ENCODE results near the gene ZBTB42. TPM values are rescaled to one million over a fixed set of nuclear protein-coding genes. Genes with fewer than 3 reads are reported as not detected.
"Not testable (repeated sequence)": the region's sequence is repeated elsewhere in the genome, so short reads cannot be mapped to it uniquely, and the experiment has no call there.

Gene ZBTB42
- total RNA-seq, 1 donor from 2014 or later = 8.2 TPM

DNA sequence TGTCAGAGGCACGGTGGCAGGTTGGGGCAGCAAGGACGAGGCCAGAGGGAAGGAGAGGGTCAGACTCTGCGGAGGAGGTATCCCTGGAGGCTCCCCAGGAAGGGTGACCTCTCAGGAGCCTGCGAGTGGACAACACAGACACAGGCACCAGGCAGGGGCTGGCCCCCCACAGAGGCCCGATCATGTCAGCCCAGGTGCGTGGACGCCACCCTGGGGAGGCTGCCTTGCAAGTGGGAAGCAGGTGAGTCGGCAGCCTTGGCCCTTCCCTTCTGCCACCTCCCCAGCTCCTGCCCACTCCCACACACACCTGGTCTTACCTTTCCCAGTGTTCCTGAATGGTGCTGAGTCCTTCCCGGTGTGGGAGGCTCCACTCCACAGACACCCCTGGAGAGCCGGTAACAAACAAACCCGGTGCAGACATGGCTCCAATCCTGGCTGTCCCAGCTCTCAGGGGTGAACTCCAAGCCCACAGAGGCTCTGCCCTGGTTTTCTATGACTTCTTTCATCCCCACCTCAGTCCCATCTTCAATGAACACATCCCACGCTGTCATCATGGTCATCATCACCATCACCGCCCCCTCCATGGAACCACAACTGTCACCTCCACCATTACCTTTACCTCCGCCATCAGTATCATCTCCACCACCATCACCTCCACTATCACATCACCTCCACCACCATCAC lies 5.2 kb downstream of the ZBTB42 start:
- DNase-seq (ENCODE audit: extremely low read depth, low read depth, low spot score) = no peak

DNA sequence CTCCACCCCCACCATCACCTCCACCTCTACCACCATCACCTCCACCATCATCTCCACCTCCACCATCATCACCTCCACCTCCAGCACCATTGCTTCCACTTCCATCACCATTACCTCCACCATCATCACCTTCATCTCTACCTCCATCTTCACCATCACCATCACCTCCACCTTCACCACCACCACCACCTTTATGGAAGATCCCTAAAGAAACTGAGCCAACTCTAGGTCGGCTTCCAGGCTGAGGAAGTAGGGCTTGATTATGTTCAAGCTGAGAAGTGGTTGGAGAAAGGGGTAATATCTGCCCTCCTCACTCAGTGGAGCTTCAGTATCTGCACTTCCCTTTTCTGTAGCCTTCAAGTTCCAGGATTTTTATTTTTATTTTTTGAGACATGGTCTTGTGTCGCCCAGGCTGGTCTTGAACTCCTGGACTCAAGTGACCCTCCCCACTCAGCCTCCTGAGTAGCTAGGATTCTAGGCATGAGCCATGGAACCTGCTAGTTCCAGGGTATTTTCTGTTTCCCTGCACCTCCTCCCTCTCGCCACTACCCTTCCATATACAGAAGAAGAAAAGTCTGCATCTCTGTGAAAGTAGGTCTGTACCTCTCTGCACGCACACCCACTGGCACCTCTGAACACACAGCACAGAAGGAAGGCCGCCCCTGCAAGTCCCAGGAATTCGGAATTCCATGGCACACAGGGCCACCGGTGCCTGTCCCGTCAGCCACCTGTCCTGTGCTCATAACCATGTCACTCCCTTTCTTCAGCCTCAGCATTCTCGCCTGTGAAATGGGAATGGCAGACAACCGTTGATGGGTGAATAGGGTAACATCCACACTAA lies 5.9 kb downstream of the ZBTB42 start:
- no peak for DNase-seq (ENCODE audit: extremely low read depth, low read depth, low spot score)

DNA sequence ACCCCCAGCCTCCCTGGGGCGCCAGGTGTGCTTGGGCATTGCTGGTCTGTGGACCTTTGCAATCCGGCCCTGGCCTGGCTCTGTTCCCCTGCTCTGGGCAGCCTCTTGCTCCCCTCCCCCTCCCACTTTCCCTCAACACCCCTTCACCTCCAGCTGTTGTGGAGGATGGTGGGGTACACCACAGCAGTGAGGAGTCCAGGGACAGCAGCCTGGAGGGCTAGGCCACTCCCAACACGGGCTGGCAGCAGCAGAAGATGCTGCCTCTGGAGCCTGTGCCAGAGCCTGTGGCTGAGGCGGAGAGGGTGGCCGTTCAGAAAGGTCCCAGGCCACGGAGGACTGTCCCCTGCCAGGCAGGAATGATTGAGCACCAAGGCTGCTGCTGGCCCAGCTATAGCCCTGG lies 7.6 kb downstream of the ZBTB42 start:
- DNase-seq (ENCODE audit: extremely low read depth, low read depth, low spot score) = no peak

DNA sequence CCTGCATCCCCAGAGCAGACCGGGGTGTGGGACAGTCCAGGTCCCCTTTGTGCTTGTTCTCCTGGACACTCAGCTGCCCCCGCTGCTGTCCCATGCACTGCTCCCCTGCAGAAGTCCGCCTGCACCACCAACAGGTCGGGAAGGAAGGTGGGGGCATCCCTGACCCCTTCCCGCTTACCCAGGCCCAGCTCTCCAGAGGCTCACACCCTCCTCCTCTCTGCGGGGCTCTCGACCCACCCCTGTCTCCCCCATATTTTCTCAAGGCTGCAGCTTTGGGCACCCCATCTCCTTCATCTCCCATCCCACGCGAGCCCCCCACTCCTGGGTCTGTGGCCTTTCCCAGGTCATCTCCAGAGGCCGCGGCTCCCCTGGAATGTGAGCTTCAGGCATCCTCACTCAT lies 9.4 kb downstream of the ZBTB42 start:
- no peak for DNase-seq (ENCODE audit: extremely low read depth, low read depth, low spot score)

DNA sequence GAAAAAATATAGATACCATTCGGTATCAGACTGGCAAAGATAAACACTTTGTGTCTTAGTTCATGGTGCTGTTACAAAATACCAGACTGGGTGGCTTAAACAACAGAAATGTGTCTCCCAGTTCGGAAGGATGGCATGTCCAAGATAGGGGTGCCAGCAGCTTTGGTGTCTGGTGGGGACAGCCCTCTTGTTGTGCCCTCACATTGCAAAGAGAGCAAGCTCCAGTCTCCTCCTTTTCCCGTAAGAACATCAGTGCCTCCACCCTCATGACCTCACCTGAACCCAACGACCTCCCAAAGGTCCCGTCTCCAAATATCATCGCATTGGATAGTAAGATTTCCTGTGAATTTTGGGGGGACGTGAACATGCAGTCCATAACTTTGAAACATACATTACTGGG lies 12.4 kb downstream of the ZBTB42 start:
- DNase-seq (ENCODE audit: extremely low read depth, low read depth, low spot score) = no peak

DNA sequence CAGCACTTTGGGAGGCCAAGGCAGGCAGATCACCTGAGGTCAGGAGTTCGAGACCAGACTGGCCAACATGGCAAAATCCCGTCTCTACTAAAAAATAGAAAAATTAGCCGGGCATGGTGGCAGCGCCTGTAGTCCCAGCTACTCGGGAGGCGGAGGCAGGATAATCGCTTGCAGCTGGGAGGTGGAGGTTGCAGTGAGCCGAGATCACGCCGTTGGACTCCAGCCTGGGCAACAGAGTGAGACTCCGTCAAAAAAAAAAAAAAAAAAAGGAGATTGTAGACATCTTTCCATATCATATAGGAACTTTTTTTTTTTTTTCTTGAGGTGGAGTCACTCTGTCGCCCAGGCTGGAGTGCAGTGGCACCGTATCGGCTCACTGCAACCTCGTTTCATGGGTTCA lies 13.8 kb downstream of the ZBTB42 start:
- DNase-seq (ENCODE audit: extremely low read depth, low read depth, low spot score) = not testable (repeated sequence)

DNA sequence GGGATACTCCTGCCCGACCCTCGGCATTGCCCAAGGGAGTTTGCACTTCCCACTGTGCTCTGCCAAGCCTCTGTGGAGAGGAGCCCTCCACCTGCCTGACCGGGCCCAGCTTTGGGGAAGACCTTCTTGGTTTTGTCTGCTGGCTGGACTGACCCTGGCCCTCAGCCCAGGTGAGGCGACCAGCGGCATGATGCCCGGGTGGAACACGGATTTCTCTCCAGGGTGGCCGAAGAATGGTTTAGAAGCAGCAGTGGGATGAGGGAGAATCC lies 15.6 kb downstream of the ZBTB42 start:
- no peak for DNase-seq (ENCODE audit: extremely low read depth, low read depth, low spot score)

DNA sequence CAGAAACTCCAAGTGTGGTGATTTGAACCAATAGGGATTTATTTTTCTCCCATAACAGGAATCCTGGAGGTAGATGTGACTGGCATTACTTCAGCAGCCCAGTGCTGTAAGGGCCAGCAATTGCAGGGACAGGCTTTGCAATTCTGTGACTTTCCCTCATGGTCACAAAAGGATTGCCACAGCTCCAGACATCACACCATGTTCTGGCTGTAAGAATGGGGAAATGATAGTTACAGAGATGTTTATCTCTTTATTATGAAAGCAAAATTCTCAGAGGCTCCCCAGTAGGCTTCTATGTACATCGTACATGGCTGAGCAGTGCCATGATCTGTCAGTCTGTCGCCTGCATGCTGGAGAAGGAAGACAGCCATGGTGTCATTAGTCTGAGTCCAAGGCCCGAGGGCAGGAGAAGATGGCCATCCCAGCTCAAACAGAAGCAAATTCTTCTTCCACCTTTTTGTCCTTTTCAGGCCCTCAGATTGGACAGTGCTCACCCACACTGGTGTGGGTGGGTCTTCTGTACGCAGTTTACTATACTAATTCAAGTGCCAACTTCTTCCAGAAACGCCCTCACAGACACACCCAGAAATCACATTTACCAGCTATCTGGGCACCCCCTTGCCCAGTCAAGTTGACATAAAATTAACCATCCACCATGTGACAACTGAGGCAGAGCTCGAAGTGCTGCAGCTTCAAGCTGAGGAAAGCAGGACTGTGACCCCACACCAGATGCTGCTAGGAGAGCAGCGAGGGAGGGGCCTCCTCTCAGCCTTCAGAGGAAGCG lies 17.2 kb downstream of the ZBTB42 start:
- DNase-seq (ENCODE audit: extremely low read depth, low read depth, low spot score) = no peak

DNA sequence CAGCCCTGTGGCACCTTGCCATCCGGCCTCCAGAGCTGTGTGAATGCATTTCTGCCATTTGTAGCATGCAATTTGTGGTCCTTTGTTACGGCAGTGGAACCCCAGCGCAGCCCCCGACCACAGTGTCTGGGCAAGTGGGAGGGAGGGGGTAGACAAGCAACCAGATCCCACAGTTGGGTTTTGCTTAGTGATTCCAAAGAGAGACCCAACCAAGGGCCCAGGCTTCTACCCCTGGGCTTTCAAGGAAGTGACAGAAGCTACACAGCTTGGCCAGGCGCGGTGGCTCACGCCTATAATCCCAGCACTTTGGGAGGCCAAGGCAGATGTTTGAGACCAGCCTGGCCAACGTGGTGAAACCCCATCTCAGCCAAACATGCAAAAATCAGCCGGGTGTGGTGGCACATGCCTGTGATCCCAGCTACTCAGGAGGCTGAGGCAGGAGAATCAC lies 17.8 kb downstream of the ZBTB42 start:
- no peak for DNase-seq (ENCODE audit: extremely low read depth, low read depth, low spot score)

DNA sequence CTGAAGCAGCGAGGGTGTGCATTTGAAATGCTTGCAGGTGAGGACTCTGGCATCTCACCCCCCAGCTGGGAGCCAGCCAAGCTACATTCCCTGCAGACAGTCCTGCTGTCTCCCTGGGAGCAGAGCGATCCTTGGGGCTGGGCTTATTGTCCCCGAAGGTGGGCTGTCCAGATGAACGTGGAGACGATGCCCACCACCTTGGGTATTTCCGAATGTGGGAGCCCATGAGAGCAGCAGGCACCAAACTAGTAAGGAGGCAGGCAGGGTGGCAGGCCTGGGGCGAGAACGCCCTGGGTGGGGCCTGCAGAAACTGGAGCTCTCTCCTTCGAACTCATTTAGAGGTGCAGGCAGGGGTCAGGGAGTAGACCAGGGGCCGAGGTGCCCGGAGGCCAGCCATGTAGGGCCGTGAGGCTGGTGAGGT lies 18.5 kb downstream of the ZBTB42 start:
- DNase-seq (ENCODE audit: extremely low read depth, low read depth, low spot score) = no peak

DNA sequence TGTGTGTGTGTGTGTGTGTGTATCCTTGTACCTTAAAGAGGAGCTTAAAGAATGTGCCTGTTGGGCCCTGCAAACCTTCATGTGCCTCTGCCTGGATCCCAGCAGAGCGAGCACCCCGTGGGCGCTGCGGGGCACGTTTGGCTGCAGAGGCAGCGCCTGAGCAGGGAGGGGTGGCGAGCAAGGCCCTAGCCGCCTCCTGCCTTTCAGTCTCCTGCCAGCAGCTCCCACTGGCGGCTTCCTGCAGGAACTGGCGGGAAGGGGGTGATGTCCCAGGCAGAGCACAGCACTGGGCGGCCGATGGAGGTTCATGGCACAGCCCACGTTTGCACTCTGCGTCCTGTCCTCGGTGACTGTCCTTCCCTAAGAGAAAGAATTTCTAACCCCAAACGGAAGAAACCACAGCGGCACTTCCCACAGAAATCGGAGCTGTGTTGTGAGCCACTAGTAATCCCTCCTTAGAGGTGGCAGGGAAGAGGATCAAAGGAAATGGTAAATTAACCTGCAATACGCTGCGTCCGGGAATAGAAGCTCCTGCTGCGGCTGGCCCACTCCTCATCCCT lies 19.8 kb downstream of the ZBTB42 start:
- no peak for DNase-seq (ENCODE audit: extremely low read depth, low read depth, low spot score)

DNA sequence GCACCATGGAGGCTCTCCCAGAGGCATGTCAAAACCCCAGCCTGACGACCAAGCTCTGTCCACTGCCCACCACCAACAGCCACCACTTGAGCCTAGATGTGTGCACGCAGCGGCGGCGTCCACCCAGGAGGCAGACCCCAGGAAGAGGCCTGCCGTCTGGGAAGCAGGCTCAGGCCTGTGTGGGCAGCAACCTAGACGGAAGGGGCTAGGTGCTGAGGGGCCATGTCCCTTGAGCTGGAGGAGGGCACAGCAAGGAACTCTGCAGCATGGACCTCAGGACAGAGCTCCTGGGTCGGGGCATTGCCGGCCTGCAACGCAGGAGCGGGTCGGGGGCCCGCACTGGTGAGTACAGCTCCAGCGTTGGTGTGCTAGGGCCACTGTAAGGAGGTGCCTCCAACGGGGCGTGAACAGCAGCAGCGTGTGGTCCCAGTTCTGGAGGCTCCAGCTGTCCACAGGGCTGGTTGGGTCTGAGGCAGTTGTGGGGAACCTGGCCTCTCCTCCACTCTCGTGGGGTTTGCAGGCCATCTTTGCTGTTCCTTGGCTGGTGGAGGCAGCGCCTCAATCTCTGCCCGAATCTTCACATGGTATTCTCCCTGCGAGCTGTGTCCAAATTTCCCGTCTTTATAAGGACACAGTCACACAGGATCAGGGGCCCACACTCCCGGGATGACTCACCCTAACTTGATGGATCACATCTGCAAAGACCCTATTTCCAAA lies 20.5 kb downstream of the ZBTB42 start:
- DNase-seq (ENCODE audit: extremely low read depth, low read depth, low spot score) = no peak

DNA sequence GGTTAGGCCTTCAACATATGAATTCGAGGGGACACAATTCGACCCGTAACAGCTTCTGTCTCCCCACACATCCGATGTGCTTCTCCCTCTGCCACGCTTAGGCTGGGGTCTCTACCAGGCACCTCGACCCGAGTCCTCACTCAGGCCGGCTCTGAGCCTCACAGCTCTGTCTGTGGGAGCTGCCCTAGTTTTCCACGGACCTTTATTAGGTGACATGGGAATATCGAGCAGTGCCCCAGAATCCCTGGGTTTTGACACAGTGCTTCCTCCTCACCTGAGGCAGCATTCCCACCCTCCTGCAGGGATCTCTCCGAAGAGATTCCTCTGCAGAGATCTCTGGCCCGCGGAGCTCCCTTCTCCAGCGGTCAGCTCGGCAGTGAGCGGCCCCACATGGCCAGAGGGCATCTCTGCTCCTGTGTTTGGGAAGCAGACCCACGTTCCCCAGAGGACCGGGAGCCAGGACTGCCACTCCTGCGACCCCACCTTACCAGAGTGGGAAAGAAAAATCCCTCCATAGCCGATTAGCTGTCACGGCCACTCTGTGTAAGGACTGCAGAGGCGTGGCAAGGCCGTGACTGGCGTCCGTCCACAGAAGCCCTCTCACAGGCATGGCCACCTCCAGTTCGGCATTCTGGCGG lies 21.2 kb downstream of the ZBTB42 start:
- DNase-seq (ENCODE audit: extremely low read depth, low read depth, low spot score) = no peak

DNA sequence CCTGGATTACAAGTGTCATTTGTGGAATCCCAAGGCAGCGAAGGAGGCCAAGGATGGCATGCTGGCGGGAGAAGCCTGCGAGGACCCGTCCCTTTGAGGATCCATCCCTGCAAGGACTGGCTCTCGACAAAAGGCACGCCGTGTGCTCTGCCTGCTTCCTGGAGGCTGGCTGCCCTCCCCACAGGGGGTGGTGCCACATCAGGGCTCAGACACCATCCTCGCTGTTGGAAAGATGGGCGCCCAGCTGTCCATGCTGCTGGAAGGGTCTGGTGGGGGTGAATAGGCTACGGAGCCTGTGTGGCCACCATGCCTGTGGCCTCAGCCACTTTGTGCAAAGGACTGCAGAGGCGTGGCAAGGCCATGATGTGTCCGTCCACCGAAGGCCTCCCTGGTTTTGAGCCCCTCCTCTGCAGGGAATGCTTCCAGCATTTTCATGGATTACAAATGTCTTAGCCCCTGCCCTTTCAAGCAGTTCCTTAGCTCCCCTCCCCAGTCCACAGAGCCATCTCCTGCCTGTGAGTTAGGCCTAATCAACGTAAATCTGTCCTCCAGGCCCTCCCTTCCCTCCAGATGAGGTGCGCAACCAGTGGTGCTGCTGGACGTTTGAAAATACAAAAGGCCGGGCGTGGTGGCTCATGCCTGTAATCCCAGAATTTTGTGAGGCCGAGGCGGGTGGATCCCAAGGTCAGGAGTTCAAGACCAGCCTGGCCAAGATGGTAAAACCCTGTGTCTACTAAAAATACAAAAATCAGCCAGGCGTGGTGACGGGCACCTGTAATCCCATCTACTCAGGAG lies 22.1 kb downstream of the ZBTB42 start:
- no peak for DNase-seq (ENCODE audit: extremely low read depth, low read depth, low spot score)

DNA sequence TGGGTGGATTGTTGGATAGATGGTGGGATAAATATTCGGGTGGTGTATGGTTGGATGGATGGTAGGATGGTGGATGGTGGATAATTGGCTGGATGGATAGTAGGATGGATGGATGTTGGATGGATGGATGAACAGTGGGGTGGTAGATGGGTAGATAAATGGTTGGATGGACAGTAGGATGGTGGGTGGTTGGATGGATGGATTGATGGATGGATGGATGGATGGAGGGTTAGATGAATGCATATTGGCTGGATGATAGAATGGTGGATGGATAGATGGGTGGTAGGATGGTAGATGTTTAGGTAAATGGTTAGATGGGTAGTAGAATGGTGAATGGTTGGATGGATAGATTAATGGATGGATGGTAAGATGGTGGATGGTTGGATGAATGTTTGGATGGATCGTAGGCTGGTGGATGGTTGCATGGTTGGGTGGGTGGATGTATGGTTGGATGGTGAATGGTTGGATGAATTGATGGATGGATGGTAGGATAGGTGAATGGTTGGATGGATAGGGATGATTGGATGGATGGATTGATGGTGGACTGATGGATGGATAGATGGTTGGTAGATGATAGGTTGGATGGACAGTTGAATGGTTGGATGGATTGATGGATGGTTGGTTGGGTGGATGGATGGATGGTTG lies 23.6 kb downstream of the ZBTB42 start:
- DNase-seq (ENCODE audit: extremely low read depth, low read depth, low spot score) = no peak

DNA sequence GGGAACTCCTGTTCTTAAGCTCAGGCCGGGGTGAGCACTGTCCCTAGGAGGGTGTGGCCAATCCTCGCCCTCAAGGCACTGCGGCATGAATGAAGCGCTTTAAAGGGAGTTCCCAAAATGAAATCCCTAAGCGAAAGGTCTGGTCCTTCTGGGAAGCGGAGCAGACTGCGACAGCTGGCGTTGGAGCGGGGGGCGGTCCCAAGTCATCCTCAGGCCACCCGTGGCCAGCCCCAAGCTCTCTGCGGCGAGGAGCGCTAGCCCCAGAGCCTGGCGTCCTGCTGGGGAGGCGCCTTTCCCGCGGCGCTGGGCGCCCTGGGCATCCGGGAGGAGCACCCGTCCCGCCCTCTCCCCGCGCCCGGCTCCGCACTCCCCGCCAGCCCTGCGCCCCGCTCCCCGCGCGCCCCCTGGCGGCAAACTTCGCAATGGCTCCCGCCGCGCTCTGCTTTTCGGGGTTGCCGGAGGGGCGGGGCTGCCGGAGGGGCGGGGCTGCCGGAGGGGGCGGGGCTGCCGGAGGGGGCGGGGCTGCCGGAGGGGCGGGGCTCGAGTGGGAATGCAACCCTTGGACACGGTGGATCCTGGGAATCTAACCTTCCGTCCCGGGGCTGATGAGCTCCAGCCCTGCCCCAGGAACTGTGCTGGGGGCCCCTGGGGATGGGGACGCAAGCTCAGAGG lies 25.4 kb downstream of the ZBTB42 start:
- no peak for DNase-seq (ENCODE audit: extremely low read depth, low read depth, low spot score)

DNA sequence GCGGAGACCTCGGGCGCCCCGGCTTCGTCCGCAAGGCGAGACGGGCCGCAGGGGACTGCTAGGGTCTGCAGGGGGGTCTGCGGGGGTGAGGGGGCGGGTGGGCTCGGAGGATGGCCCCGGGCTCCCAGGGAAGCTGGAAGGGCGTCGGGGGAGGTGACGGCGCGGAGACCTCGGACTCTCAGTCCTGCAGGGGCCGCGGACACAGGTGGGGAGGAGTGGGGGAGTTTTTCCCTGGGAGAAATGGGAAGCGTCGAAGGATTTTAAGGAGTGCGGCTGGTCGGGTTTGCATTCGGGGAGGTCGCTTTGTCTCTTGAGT lies 25.9 kb downstream of the ZBTB42 start:
- no peak for DNase-seq (ENCODE audit: extremely low read depth, low read depth, low spot score)

DNA sequence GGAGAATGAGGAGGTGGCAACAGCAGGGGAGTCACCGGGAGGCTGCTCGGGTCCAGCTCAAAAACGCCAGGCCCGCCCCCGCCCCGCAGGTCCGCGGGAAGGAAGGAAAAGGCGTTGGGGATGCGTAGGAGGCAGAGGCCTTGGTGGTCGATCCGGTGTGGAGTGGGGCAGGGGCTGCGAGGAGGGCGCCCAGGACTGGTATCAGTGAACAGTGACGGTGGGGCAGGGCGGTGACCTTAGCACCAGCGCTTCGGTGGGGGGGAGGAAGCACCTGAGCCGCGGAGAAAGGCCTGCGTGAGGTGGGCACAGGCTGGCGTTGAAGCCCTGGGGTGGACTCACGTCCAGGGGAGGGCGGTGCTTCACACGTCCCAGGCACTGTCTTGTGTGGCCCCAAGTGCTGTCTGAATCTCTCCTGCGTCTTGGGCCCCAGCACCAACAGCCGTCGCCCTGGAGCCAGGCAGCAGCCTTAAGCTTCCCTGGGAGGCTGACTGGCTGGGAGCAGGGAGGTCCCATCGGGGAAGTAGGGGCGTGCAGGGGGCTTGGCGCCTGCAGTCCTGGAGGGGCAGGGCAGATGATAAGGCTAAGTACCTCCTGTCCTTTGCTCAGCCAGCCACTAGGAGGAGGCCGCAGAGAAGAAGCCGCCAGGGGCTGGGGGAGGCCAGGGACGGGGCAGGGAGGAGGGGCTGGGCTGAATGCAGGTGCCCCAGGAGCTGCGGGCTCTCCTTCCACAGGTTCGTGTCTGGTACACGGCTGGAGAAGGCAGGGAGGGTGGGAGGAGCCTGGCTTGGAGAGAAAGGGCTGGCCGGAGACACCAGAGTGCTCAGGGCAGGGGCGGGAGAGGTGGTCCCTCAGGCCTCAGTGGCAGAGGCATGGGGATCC lies 26.5 kb downstream of the ZBTB42 start:
- DNase-seq (ENCODE audit: extremely low read depth, low read depth, low spot score) = no peak

All from glomerular endothelial cell (primary cell).